Endothelial cell of umbilical vein (primary cell): ENCODE data around the gene FSTL4.

Experiments used
- EZH2 ChIP-seq: IDR thresholded peaks from 2 replicates; pipeline ENCODE4 v1.6.1; 2012; ENCODE audit warnings: borderline replicate concordance, low read depth, mild to moderate bottlenecking, moderate library complexity, low read length, inconsistent platforms; ENCODE audit not compliant: severe bottlenecking
- FOS ChIP-seq: IDR thresholded peaks from 2 replicates; pipeline ENCODE4 v1.6.1; 2011; ENCODE audit warnings: mild to moderate bottlenecking, low read length, moderate library complexity, borderline replicate concordance; ENCODE audit not compliant: insufficient read depth
- GATA2 ChIP-seq: IDR thresholded peaks from 2 replicates; pipeline ENCODE4 v1.7.0; 2011; ENCODE audit warnings: low read depth, mild to moderate bottlenecking, moderate library complexity, mixed read lengths, low read length; ENCODE audit not compliant: insufficient read length, insufficient read depth
- JUN ChIP-seq: IDR thresholded peaks from 2 replicates; pipeline ENCODE4 v1.6.1; 2011; ENCODE audit warnings: borderline replicate concordance, low read depth; ENCODE audit not compliant: insufficient read length, insufficient read depth
- MYC ChIP-seq: IDR thresholded peaks from one replicate; pipeline ENCODE4 v1.6.1; 2011; ENCODE audit warnings: mild to moderate bottlenecking, low read depth, low read length
- POLR2A ChIP-seq: IDR thresholded peaks from 2 replicates; pipeline ENCODE4 v1.6.1; 2012; ENCODE audit warnings: low read depth, mild to moderate bottlenecking, control low read depth, low read length
- POLR2AphosphoS5 ChIP-seq: IDR thresholded peaks from 2 replicates; pipeline ENCODE4 v1.6.1; 2012; ENCODE audit warnings: low read depth, mild to moderate bottlenecking, control low read depth, low read length, moderate library complexity; ENCODE audit not compliant: insufficient read depth
- TF ChIP-seq, protein P1 (sequence below), 2 donors: IDR thresholded peaks; 1 replicate in 1 of 2; 2 replicates in 1 of 2; pipeline ENCODE4 v1.5.1; 2011; ENCODE audit warnings: low read length in 2 of 2, mild to moderate bottlenecking in 2 of 2, moderate library complexity in 2 of 2, control low read depth in 1 of 2, inconsistent platforms in 1 of 2, low read depth in 1 of 2; ENCODE audit not compliant: insufficient read depth in 1 of 2; ENCODE audit errors: extremely low read depth in 1 of 2
- TF ChIP-seq, protein P2 (sequence below): IDR thresholded peaks from 2 replicates; pipeline ENCODE4 v1.6.1; 2011; ENCODE audit not compliant: insufficient read depth, insufficient read length

DNA sequence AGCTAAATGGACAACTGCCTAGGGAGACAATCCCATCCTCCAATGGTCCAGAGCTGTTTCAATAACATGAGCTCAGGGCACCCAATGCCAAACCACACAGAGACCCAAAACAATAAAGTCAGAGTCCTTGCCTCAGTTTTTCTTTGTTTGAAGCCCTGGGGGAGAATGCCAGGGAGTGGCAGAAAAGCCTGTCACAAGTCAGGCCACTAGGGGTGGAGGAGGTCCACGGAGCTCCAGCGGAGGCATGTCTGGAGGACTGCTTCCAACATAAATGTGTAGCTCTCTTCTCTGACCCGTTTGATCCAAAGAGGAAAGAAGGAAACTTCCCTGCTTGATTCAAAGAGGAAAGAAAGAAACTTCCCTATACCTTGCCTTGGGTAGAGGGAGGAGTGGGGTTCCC is 385.3 kb downstream of the FSTL4 start:
- TF ChIP-seq, protein P1, sequence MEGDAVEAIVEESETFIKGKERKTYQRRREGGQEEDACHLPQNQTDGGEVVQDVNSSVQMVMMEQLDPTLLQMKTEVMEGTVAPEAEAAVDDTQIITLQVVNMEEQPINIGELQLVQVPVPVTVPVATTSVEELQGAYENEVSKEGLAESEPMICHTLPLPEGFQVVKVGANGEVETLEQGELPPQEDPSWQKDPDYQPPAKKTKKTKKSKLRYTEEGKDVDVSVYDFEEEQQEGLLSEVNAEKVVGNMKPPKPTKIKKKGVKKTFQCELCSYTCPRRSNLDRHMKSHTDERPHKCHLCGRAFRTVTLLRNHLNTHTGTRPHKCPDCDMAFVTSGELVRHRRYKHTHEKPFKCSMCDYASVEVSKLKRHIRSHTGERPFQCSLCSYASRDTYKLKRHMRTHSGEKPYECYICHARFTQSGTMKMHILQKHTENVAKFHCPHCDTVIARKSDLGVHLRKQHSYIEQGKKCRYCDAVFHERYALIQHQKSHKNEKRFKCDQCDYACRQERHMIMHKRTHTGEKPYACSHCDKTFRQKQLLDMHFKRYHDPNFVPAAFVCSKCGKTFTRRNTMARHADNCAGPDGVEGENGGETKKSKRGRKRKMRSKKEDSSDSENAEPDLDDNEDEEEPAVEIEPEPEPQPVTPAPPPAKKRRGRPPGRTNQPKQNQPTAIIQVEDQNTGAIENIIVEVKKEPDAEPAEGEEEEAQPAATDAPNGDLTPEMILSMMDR (IDR thresholded peaks at IDR 0.05; ENCODE audit: extremely low read depth in 1 of 2, insufficient read depth in 1 of 2, low read depth in 1 of 2, low read length in 2 of 2) = no peak
- TF ChIP-seq EZH2 (no peak), POLR2A (no peak), POLR2AphosphoS5 (no peak), JUN (no peak), FOS (no peak), MYC (no peak), GATA2 (no peak)
- TF ChIP-seq, protein P2, sequence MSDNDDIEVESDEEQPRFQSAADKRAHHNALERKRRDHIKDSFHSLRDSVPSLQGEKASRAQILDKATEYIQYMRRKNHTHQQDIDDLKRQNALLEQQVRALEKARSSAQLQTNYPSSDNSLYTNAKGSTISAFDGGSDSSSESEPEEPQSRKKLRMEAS = no peak
